Mesendoderm (in vitro differentiated cells): ENCODE results near the gene PDE3A.

Experiments used
- DNase-seq: peaks from one replicate; pipeline ENCODE4 v3.0.0; 2013
- H2AK5ac ChIP-seq: 2 replicates; pipeline ENCODE4 v1.6.1; 2013; ENCODE audit warnings: low read length, inconsistent platforms
- H2BK120ac ChIP-seq: 2 replicates; pipeline ENCODE4 v1.6.1; 2013; ENCODE audit warnings: low read depth, mild to moderate bottlenecking, low read length, moderate library complexity, mixed read lengths
- H2BK15ac ChIP-seq: replicated peaks from 2 replicates; pipeline ENCODE4 v1.6.1; 2013; ENCODE audit warnings: low read depth, mild to moderate bottlenecking, moderate library complexity
- H2BK5ac ChIP-seq: 2 replicates; pipeline ENCODE4 v1.6.1; 2013; ENCODE audit warnings: low read length, inconsistent platforms
- H3K18ac ChIP-seq: 2 replicates; pipeline ENCODE4 v1.6.1; 2013; ENCODE audit warnings: mild to moderate bottlenecking, low read length, mixed read lengths
- H3K23ac ChIP-seq: one replicate; pipeline ENCODE4 v1.6.1; 2013; ENCODE audit warnings: low read length
- H3K27ac ChIP-seq: 2 replicates; pipeline ENCODE4 v1.5.1; 2013; ENCODE audit warnings: low read depth, mild to moderate bottlenecking, inconsistent platforms, low read length, moderate library complexity
- H3K27me3 ChIP-seq: 2 replicates; pipeline ENCODE4 v1.6.1; 2013; ENCODE audit warnings: low read length, control low read depth, mild to moderate bottlenecking, inconsistent platforms; ENCODE audit not compliant: insufficient read depth, poor library complexity
- H3K36me3 ChIP-seq: 2 replicates; pipeline ENCODE4 v1.6.1; 2013; ENCODE audit warnings: low read length, inconsistent platforms; ENCODE audit not compliant: control insufficient read depth, insufficient read depth
- H3K4ac ChIP-seq: one replicate; pipeline ENCODE4 v1.6.1; 2013; ENCODE audit warnings: low read depth, mild to moderate bottlenecking, low read length, moderate library complexity
- H3K4me1 ChIP-seq: 2 replicates; pipeline ENCODE4 v1.6.1; 2013; ENCODE audit warnings: low read depth, low read length, inconsistent platforms; ENCODE audit not compliant: control insufficient read depth
- H3K4me2 ChIP-seq: 2 replicates; pipeline ENCODE4 v1.6.1; 2013; ENCODE audit warnings: low read length
- H3K4me3 ChIP-seq: 2 replicates; pipeline ENCODE4 v1.5.1; 2013; ENCODE audit warnings: mild to moderate bottlenecking, low read length
- H3K56ac ChIP-seq: one replicate; pipeline ENCODE4 v1.6.1; 2013; ENCODE audit warnings: low read length
- H3K79me1 ChIP-seq: 2 replicates; pipeline ENCODE4 v1.6.1; 2013; ENCODE audit warnings: low read length, inconsistent platforms
- H3K79me2 ChIP-seq: 2 replicates; pipeline ENCODE4 v1.6.1; 2013; ENCODE audit warnings: mild to moderate bottlenecking, low read length; ENCODE audit not compliant: control insufficient read depth, insufficient read depth
- H3K9ac ChIP-seq: 2 replicates; pipeline ENCODE4 v1.6.1; 2013; ENCODE audit warnings: low read length, inconsistent platforms
- H4K5ac ChIP-seq: one replicate; pipeline ENCODE4 v1.6.1; 2013; ENCODE audit warnings: low read length
- H4K8ac ChIP-seq: one replicate; pipeline ENCODE4 v1.6.1; 2013; ENCODE audit warnings: low read depth, mild to moderate bottlenecking, control low read depth, low read length, moderate library complexity
- WGBS: extraction: QIAGEN DNeasy Blood & Tissue Kit; methylation state at CpG from one replicate; pipeline ENCODE4 v1.1.7; 2013; ENCODE audit warnings: low lambda C conversion rate, missing lambda C conversion rate; ENCODE audit not compliant: insufficient coverage; ENCODE audit errors: extremely low coverage; 5-methylcytosine and 5-hydroxymethylcytosine counted together

PDE3A gene

DNA sequence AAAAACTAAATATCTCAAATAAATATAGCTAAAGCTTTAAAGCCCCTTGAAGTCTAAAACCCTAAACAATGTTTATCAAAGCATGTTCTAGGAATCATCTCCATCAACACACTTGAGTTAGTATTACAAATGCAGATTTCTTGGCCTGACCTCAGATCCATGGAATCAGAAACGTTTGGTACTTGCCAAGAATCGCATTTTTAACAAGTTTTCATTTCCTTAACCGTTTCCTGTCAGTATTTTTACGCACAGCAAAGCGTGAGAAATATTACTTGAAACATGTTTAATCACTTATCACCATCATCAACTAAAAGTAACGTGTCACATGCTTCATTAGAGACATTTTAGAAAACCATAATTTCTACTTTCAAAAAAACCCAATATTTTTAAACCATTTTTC is 336.5 kb downstream of the PDE3A start:
- Histone ChIP-seq H3K79me1 (no peaks in the 10 kb centered on the region), H3K18ac (no peak overlapping the region), H3K9ac (no peak overlapping the region), H3K23ac (no peak overlapping the region), H4K8ac (no peak overlapping the region), H3K27ac (no peak overlapping the region), H2BK15ac (no peak overlapping the region), H3K36me3 (no peaks in the 10 kb centered on the region), H2AK5ac (no peak overlapping the region), H3K4me1 (no peaks in the 10 kb centered on the region), H2BK5ac (no peak overlapping the region), H3K4ac (no peak overlapping the region), H3K4me3 (no peak overlapping the region), H2BK120ac (no peak overlapping the region), H3K56ac (no peak overlapping the region), H3K79me2 (no peaks in the 10 kb centered on the region), H3K27me3 (no peaks in the 10 kb centered on the region), H3K4me2 (no peak overlapping the region), H4K5ac (no peak overlapping the region)
- 100% methylated on average over 1 of the region's 6 CpGs for WGBS
- no peak for DNase-seq

DNA sequence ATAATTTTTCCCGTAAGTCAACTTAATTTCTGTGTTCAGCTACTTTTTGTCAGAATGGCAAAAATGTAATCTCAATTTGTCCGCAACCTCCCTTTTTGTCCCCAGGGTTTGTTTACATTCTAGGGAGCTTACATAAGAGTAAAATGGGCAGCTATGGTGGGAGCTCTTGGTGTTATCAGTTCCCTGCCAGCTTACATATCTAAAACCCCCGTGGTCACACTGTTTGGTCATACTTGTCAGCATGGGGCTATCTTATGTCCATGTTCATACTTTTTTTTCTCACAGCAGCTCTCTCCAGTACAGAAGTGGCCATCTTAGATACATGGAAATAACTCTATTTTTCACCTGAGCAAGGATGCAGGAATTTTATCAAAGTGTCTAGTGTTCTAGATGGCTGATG is 343.5 kb downstream of the PDE3A start:
- Histone ChIP-seq H3K4me3 (no peak overlapping the region), H3K4me1 (peaks cover 3% of the 10 kb centered on the region), H3K9ac (no peak overlapping the region), H2BK5ac (no peak overlapping the region), H3K27ac (no peak overlapping the region), H3K4ac (no peak overlapping the region), H3K23ac (no peak overlapping the region), H3K79me1 (no peaks in the 10 kb centered on the region), H3K27me3 (no peaks in the 10 kb centered on the region), H3K79me2 (no peaks in the 10 kb centered on the region), H4K5ac (no peak overlapping the region), H3K56ac (no peak overlapping the region), H2BK120ac (no peak overlapping the region), H3K18ac (no peak overlapping the region), H3K36me3 (no peaks in the 10 kb centered on the region), H2BK15ac (no peak overlapping the region), H2AK5ac (no peak overlapping the region), H4K8ac (no peak overlapping the region), H3K4me2 (no peak overlapping the region)
- no CpG with 5 or more reads among the region's 3 CpGs for WGBS
- DNase-seq = peak; percentile 74

DNA sequence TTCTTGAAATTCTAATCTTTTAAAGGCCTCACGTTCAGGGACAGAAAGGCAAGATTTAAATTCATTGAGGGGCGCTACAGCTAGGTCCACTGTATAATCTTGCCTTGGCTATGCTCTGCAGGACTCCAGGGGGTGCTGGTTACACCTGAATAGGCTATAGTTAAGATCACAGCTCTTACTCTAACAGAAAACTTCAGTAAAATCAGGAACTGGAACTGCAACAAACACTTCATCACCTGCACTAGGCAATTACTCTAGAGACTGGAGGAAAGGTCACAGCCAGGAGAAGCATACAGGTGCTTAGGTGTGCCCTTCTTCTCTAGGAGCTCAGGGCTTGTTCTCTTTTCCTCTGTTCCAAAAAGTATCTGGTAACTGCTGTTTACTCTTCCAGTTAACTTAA is 347.7 kb downstream of the PDE3A start:
- H3K4me2 ChIP-seq = no peak overlapping the region
- no peak overlapping the region for H3K4me3 ChIP-seq

DNA sequence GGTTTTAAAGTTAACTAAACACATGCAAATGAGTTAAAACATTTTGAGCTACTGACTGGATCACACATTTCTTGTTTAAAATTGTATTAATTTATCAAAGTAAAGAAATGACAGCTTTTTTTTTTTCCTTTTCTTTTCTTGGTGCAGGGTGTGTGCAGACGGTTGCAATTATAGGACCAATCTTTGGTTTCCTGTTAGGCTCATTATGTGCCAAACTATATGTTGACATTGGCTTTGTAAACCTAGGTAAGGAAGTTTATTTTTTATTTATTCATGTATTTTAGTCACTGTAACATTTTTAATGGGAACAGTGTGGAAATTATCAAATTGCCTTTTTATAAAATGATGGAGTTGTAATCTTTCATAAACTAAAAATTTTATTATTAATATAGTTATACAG is 348.6 kb downstream of the PDE3A start:
- Histone ChIP-seq H3K4me2 (no peak overlapping the region), H4K8ac (no peak overlapping the region), H2BK15ac (no peak overlapping the region), H3K36me3 (no peaks in the 10 kb centered on the region), H3K18ac (no peak overlapping the region), H3K79me1 (no peaks in the 10 kb centered on the region), H3K9ac (no peak overlapping the region), H3K27me3 (no peaks in the 10 kb centered on the region), H2BK5ac (no peak overlapping the region), H2AK5ac (no peak overlapping the region), H3K4ac (no peak overlapping the region), H3K4me1 (peaks cover 3% of the 10 kb centered on the region), H4K5ac (no peak overlapping the region), H3K23ac (no peak overlapping the region), H3K56ac (no peak overlapping the region), H3K4me3 (no peak overlapping the region), H3K27ac (no peak overlapping the region), H3K79me2 (no peaks in the 10 kb centered on the region), H2BK120ac (no peak overlapping the region)
- no CpG with 5 or more reads among the region's 1 CpG for WGBS
- DNase-seq = no peak

More for the DNA sequence above, 347.7 kb downstream of the PDE3A start:
- no peak overlapping the region for H3K56ac ChIP-seq
- H3K79me2 ChIP-seq = no peaks in the 10 kb centered on the region
- DNase-seq = peak; percentile 59
- H3K27me3 ChIP-seq = no peaks in the 10 kb centered on the region
- no peak overlapping the region for H2BK5ac ChIP-seq
- peaks cover 3% of the 10 kb centered on the region for H3K4me1 ChIP-seq
- no peak overlapping the region for H3K9ac ChIP-seq
- H3K23ac ChIP-seq = no peak overlapping the region
- no peak overlapping the region for H4K5ac ChIP-seq
- no peak overlapping the region for H2BK120ac ChIP-seq
- H2BK15ac ChIP-seq = no peak overlapping the region
- WGBS = no CpG with 5 or more reads among the region's 2 CpGs
- no peak overlapping the region for H3K18ac ChIP-seq
- H3K27ac ChIP-seq = no peak overlapping the region
- no peak overlapping the region for H3K4ac ChIP-seq
- no peaks in the 10 kb centered on the region for H3K36me3 ChIP-seq
- no peak overlapping the region for H4K8ac ChIP-seq
- H2AK5ac ChIP-seq = no peak overlapping the region
- no peaks in the 10 kb centered on the region for H3K79me1 ChIP-seq

DNA sequence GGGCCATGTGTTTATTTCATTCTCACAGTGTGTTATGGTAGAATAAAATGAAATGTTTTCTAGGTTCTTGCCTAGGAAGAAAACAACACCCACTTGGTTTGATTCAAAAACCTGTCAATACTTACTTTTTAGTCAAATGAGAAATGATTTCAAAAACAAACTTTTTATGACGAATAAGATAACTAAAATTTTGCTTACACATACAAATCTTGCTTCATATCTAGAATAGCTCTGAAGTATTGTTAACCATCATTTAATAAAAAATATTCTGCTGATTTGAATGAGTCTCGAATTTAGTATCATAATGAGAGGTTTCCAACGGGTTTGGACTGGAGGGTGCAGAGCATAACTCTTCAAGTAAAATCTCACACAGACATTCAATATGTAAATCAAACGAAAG is 350.0 kb downstream of the PDE3A start:
- H2AK5ac ChIP-seq = no peak overlapping the region
- no peak overlapping the region for H2BK120ac ChIP-seq
- H3K36me3 ChIP-seq = no peaks in the 10 kb centered on the region
- no peak overlapping the region for H3K23ac ChIP-seq
- H3K27ac ChIP-seq = no peak overlapping the region
- H4K5ac ChIP-seq = no peak overlapping the region
- H3K79me2 ChIP-seq = no peaks in the 10 kb centered on the region
- no peak overlapping the region for H2BK15ac ChIP-seq
- no peaks in the 10 kb centered on the region for H3K79me1 ChIP-seq
- H4K8ac ChIP-seq = no peak overlapping the region
- H3K27me3 ChIP-seq = no peaks in the 10 kb centered on the region
- H3K18ac ChIP-seq = no peak overlapping the region
- WGBS = no CpG with 5 or more reads among the region's 4 CpGs
- no peak for DNase-seq
- no peak overlapping the region for H3K4ac ChIP-seq
- H3K4me3 ChIP-seq = no peak overlapping the region
- no peak overlapping the region for H3K9ac ChIP-seq
- no peak overlapping the region for H3K4me2 ChIP-seq
- no peak overlapping the region for H3K56ac ChIP-seq
- peaks cover 2% of the 10 kb centered on the region for H3K4me1 ChIP-seq
- no peak overlapping the region for H2BK5ac ChIP-seq

DNA sequence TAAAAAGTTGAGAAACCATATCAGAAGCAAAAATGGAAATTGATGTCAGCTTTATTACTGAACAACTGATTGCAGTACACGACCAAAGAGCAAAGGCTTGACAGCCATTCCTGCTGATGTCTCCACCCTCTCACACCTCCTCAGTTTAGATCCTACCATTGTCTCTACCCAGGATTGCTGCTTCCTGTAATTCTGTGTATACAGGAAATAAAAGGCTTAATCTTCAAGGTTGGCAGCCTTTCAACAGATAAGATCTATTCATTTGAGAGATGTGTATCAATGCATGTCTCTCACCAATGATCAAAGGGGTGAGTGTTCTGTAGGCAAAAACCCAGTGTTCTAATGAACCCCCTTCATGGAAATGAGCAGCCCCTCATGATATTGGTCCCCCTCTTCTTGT is 353.8 kb downstream of the PDE3A start:
- H4K8ac ChIP-seq = no peak overlapping the region
- no peak overlapping the region for H4K5ac ChIP-seq
- H2AK5ac ChIP-seq = no peak overlapping the region
- H3K79me1 ChIP-seq = no peaks in the 10 kb centered on the region
- no peak overlapping the region for H3K4me3 ChIP-seq
- H3K27ac ChIP-seq = no peak overlapping the region
- no CpG with 5 or more reads among the region's 1 CpG for WGBS
- no peak overlapping the region for H2BK120ac ChIP-seq
- H3K9ac ChIP-seq = no peak overlapping the region
- H3K23ac ChIP-seq = no peak overlapping the region
- H3K18ac ChIP-seq = no peak overlapping the region
- H3K56ac ChIP-seq = no peak overlapping the region
- no peaks in the 10 kb centered on the region for H3K27me3 ChIP-seq
- no peaks in the 10 kb centered on the region for H3K36me3 ChIP-seq
- H3K4me1 ChIP-seq = peaks cover 2% of the 10 kb centered on the region
- peak; percentile 27 for DNase-seq
- H3K4ac ChIP-seq = no peak overlapping the region
- H3K4me2 ChIP-seq = no peak overlapping the region
- H3K79me2 ChIP-seq = no peaks in the 10 kb centered on the region
- H2BK15ac ChIP-seq = no peak overlapping the region
- H2BK5ac ChIP-seq = no peak overlapping the region
